HG02852 (cell line): ENCODE results near the gene BTK.
"Not testable (repeated sequence)": the region's sequence is repeated elsewhere in the genome, so short reads cannot be mapped to it uniquely, and the experiment has no call there.

Experiments
- ATAC-seq: cut with Tn5 transposase; IDR thresholded peaks from one replicate; pipeline ENCODE4 v1.9.1; 2021; ENCODE audit warnings: mild to moderate bottlenecking, moderate library complexity; ENCODE audit not compliant: unreplicated experiment

The BTK gene

DNA sequence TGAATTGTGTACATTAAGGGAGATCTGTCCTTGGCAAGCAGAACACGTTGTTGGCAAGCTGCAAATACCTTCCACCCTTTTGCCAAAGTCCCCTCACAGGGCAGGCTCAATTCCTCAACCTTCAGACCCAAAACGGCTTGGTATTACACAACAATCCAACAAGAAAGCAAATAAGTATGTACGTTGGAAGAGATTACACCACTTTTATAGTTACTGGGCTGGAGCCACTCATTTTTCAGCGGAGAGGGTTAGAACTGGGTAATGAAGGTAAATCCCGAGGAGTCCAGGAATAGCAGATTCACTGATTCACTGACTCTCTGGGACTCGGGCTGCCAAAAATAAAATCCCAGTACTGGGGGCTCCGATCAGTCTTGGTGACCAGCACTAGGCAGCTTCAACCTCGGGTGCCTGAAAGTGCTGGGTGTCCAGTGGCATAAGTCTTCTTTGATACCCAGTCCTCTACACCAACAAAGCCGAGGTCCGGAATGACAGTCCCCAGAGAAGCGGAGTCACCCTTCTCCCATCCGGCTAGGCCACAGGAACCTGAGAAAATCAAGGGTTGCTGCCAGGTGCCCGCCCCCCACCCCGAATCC is 38.0 kb downstream of the BTK start:
- peak; percentile 11 for ATAC-seq

DNA sequence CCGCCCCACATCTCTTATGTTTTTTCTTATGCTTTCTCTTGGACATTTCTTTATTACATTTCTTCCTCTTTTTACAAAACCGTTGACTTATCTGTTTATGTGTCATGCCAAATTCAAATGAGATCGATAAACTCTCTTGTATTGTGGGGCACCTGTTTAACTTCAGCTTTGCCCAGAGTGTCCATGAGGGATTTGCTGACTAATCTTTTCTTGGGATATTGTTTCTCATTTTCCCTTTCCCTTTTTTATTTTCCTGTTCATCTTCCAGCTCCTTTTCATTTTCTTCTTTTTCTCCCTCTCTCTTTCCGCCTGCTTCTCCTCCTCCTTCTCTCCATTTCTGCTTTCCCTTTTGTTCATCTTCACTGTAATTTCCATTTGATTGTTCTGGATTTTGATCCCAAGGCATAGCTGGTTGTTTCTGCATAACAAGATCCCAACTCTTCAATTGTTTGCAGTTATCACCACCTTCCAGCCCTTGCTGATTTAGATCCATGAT is 48.2 kb downstream of the BTK start:
- ATAC-seq, result no peak

- ATAC-seq, result not testable (repeated sequence)
These were observed 51.7 kb downstream of the BTK start for GRCh38 chrX:101334310-101334709.

GRCh38 chrX:101326600-101326999 is 59.4 kb downstream of the BTK start:
- ATAC-seq, result not testable (repeated sequence)

GRCh38 chrX:101303790-101304189 is 82.2 kb downstream of the BTK start:
- ATAC-seq, result no peak
